GM21576 (cell line): ENCODE data around the gene KRT15.

Experiments
- ATAC-seq: cut with Tn5 transposase; IDR thresholded peaks from one replicate; pipeline ENCODE4 v1.9.1; 2021; ENCODE audit warnings: mild to moderate bottlenecking, moderate library complexity; ENCODE audit not compliant: unreplicated experiment

KRT15 gene

GRCh38 chr17:41505809-41506767 lies 12.6 kb downstream of the KRT15 start:
- ATAC-seq: no peak

- no peak for ATAC-seq
These were observed 13.5 kb downstream of the KRT15 start, which contains the start of gene KRT13 for GRCh38 chr17:41505007-41505808. Gene KRT13 (minus strand): TSS chr17:41505612. CDS start chr17:41505550, 62 bp downstream.

GRCh38 chr17:41504246-41504977 lies 14.3 kb downstream of the KRT15 start:
- no peak for ATAC-seq

- no peak for ATAC-seq
These were observed 15.5 kb downstream of the KRT15 start for GRCh38 chr17:41503202-41503601.

GRCh38 chr17:41500131-41500911 lies 18.4 kb downstream of the KRT15 start:
- ATAC-seq: no peak

- ATAC-seq: no peak
These were observed 19.0 kb downstream of the KRT15 start for GRCh38 chr17:41499714-41500113.

- no peak for ATAC-seq
These were observed 20.4 kb downstream of the KRT15 start for GRCh38 chr17:41498276-41498675.

- ATAC-seq: peak; percentile 80
These were observed 21.7 kb downstream of the KRT15 start for GRCh38 chr17:41496803-41497484.

GRCh38 chr17:41494524-41494923 lies 24.2 kb downstream of the KRT15 start:
- ATAC-seq: no peak

- no peak for ATAC-seq
These were observed 25.9 kb downstream of the KRT15 start for GRCh38 chr17:41492771-41493170.

GRCh38 chr17:41492351-41492750 lies 26.3 kb downstream of the KRT15 start:
- ATAC-seq: no peak

GRCh38 chr17:41491476-41491875 lies 27.2 kb downstream of the KRT15 start:
- no peak for ATAC-seq

GRCh38 chr17:41490000-41490990 lies 28.4 kb downstream of the KRT15 start:
- no peak for ATAC-seq

- ATAC-seq: no peak
These were observed 29.2 kb downstream of the KRT15 start, which contains the start of gene KRT36 for GRCh38 chr17:41489531-41489930. Gene KRT36 (minus strand): TSS chr17:41489910. CDS start chr17:41489864, 46 bp downstream.

GRCh38 chr17:41486809-41487530 lies 31.7 kb downstream of the KRT15 start:
- ATAC-seq: no peak

GRCh38 chr17:41486316-41486715 lies 32.4 kb downstream of the KRT15 start:
- ATAC-seq: no peak
